Central memory CD8-positive, alpha-beta T cell (primary cell): Measurements from ENCODE around the gene HMGCLL1.

Source experiments
- ATAC-seq: fragments of 150-1000 bp; cut with Tn5 transposase; replicated peaks from 2 replicates; pipeline ENCODE4 v1.10.0; 2022; ENCODE audit warnings: mild to moderate bottlenecking, moderate FRiP score, moderate number of reproducible peaks; ENCODE audit not compliant: poor library complexity, severe bottlenecking; ENCODE audit errors: extremely low read depth
- DNase-seq, 2 donors: peaks; one replicate each; pipeline ENCODE4 v3.0.0; 2021; ENCODE audit warnings: low spot score in 2 of 2
- H3K27ac Mint-ChIP-seq: one replicate; pipeline ENCODE4 v1.8.0; 2022; ENCODE audit warnings: low read depth, mild to moderate bottlenecking, moderate library complexity, mixed read lengths
- H3K27me3 Mint-ChIP-seq: one replicate; pipeline ENCODE4 v1.8.0; 2022; ENCODE audit warnings: mixed read lengths
- H3K36me3 Mint-ChIP-seq: one replicate; pipeline ENCODE4 v1.8.0; 2022; ENCODE audit warnings: mild to moderate bottlenecking, moderate library complexity, mixed read lengths; ENCODE audit not compliant: insufficient read depth
- H3K4me1 Mint-ChIP-seq: one replicate; pipeline ENCODE4 v1.8.0; 2022; ENCODE audit warnings: mixed read lengths
- H3K4me3 Mint-ChIP-seq: one replicate; pipeline ENCODE4 v1.8.0; 2022; ENCODE audit warnings: mild to moderate bottlenecking, moderate library complexity, mixed read lengths
- H3K9me3 Mint-ChIP-seq: one replicate; pipeline ENCODE4 v1.8.0; 2022; ENCODE audit warnings: mixed read lengths

HMGCLL1 gene

GRCh38 chr6:55469951-55470366, 109.0 kb downstream of the HMGCLL1 start:
- no peaks in the 10 kb centered on the region for H3K4me1 Mint-ChIP-seq

DNA sequence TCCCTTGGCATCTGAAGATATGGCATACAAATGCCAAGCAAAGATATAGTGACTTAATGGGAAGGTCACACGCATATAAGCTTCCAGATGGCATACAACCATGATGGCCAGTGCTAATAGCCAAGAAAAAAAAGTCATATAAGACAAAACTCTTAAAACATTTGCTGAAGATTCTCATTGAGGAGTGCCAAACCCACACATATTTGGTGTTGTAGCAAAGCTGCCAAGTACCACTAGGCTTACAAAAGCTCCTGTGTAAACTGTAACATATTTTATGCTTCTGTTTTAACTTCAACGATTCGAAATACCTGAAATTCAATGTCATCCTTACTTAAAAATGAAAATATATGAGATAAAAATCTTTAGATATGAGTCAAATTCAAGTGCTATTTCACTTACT, 123.0 kb downstream of the HMGCLL1 start:
- Mint-ChIP-seq H3K36me3 (no peaks in the 10 kb centered on the region), H3K9me3 (peaks cover 9% of the 10 kb centered on the region), H3K4me3 (no peak overlapping the region), H3K27me3 (no peaks in the 10 kb centered on the region), H3K27ac (no peak overlapping the region), H3K4me1 (no peaks in the 10 kb centered on the region)
- DNase-seq, result no peak
- ATAC-seq, result no peak

More at GRCh38 chr6:55469951-55470366, 109.0 kb downstream of the HMGCLL1 start:
- Mint-ChIP-seq H3K4me3 (no peak overlapping the region), H3K27me3 (no peaks in the 10 kb centered on the region), H3K27ac (no peak overlapping the region), H3K36me3 (no peaks in the 10 kb centered on the region), H3K9me3 (peaks cover 28% of the 10 kb centered on the region)
- ATAC-seq (no peak), DNase-seq (no peak)

DNA sequence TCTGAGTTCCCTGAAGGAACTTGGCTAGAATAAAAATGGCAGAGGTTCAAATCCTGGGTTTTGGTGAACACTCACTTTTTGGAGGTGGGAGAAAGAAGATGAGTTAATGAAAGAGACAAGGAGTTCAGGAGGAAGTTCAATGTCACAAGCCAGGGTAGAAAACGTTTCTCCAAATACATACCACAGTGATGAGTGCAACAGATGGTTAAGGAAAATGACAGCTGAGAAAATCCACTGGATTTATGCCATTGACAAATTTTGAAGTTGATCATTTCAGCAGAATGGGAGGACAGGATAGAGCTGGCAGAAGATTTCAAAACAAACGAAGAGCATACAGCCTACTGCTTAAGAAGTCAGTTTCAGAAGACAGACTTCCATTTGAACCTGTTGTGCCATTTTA, 129.0 kb downstream of the HMGCLL1 start:
- no peak overlapping the region for H3K4me3 Mint-ChIP-seq
- H3K9me3 Mint-ChIP-seq, result peaks cover 17% of the 10 kb centered on the region
- ATAC-seq (no peak), DNase-seq (no peak)
- H3K27me3 Mint-ChIP-seq, result no peaks in the 10 kb centered on the region
- H3K36me3 Mint-ChIP-seq, result no peaks in the 10 kb centered on the region
- no peaks in the 10 kb centered on the region for H3K4me1 Mint-ChIP-seq
- no peak overlapping the region for H3K27ac Mint-ChIP-seq

DNA sequence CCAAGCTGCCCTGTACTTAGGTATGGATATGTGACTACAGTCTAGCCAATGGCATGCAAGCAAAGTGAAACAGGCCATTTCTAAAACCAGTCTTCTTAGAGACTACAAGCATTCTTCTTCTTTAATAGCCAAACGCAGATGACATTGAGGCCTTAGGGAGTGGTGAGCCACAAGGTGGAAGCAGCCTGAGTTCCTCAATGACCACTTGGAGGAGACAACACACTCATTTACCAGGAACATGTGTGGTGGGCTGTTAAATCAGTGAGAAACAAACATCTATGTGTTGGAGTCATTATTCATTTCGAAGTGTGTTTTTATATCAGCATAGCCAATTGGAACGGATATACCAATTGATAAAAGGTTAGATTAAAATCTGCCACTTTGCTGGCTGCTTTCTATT, 129.8 kb downstream of the HMGCLL1 start:
- Mint-ChIP-seq H3K27me3 (no peaks in the 10 kb centered on the region), H3K36me3 (no peaks in the 10 kb centered on the region), H3K4me3 (no peak overlapping the region), H3K9me3 (peaks cover 13% of the 10 kb centered on the region), H3K4me1 (no peaks in the 10 kb centered on the region), H3K27ac (no peak overlapping the region)
- ATAC-seq (no peak), DNase-seq (no peak)

GRCh38 chr6:55448451-55448850, 130.5 kb downstream of the HMGCLL1 start:
- no peaks in the 10 kb centered on the region for H3K36me3 Mint-ChIP-seq
- DNase-seq, result no peak

DNA sequence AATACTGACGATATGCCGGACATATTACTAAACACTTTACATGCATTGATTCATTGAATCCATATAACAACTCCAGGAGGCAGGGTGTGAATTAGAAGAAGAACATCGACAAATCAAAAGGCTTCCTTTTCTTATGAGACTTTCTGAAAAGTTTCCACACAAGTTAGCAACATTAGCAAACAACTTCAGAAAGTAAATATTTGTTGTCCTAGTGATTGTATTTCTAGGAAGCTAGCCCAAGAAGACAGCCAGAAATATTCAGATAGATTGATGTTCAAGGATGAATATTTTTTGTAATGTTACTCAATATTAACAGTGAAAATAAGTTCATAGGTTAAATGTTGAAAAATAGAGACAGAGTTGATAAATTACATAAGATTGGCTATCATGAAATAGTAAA, 131.1 kb downstream of the HMGCLL1 start:
- Mint-ChIP-seq H3K4me1 (no peaks in the 10 kb centered on the region), H3K27me3 (no peaks in the 10 kb centered on the region), H3K9me3 (peaks cover 12% of the 10 kb centered on the region), H3K27ac (no peak overlapping the region), H3K36me3 (no peaks in the 10 kb centered on the region), H3K4me3 (no peak overlapping the region)
- ATAC-seq (no peak), DNase-seq (no peak)

More at GRCh38 chr6:55448451-55448850, 130.5 kb downstream of the HMGCLL1 start:
- no peak for ATAC-seq
- Mint-ChIP-seq H3K27me3 (no peaks in the 10 kb centered on the region), H3K4me1 (no peaks in the 10 kb centered on the region), H3K4me3 (no peak overlapping the region), H3K9me3 (peaks cover 12% of the 10 kb centered on the region), H3K27ac (no peak overlapping the region)

- H3K4me1 Mint-ChIP-seq, result no peaks in the 10 kb centered on the region
- no peak for DNase-seq
Measured at GRCh38 chr6:55445648-55446204, 133.3 kb downstream of the HMGCLL1 start.

DNA sequence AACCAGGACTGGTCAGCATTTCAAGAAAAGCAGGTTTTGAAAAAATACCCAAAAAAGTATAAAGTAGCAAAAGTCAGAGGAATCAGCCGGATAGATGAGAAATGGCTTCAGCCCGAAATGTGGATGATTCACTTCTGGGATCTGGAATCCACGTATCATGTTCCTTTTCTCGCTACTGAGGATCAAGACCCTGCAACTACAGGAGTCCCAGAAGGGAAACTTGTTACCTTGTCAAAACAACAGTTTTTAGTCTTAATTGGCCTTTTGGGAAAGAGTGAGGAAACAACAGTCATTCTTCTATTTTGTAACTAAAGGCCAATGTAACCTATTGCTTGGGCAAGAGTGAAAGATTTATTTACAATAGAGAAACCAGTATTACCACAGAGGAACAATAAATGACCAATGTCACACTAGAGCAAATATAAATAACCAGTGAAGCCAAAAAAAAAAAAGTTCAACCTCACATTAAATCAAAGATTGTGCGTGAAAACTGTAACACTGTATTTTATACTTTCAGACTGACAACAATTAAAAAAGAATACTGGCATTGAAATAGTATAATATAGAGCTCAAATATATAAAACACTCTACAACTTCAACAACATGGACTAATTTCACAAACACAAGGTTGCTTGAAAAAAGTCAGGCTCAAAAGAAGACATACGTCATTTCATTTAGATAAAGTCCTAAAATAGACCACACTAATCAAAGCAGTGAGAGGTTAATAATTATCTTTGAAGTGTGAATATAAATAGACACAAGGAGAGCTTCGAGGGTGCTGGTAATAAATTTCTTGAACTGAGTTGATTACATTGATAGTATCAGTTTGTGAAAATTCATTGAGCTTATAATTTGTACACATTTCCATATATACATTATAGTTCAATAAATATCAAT, 135.5 kb downstream of the HMGCLL1 start:
- DNase-seq (no peak), ATAC-seq (no peak)
- Mint-ChIP-seq H3K4me1 (no peaks in the 10 kb centered on the region), H3K27me3 (no peaks in the 10 kb centered on the region), H3K27ac (no peak overlapping the region), H3K9me3 (peaks cover 13% of the 10 kb centered on the region), H3K4me3 (no peak overlapping the region), H3K36me3 (peaks cover 1% of the 10 kb centered on the region)

More at GRCh38 chr6:55445648-55446204, 133.3 kb downstream of the HMGCLL1 start:
- no peak overlapping the region for H3K27ac Mint-ChIP-seq
- peaks cover 12% of the 10 kb centered on the region for H3K9me3 Mint-ChIP-seq
- H3K4me3 Mint-ChIP-seq, result no peak overlapping the region
- ATAC-seq, result no peak
- no peaks in the 10 kb centered on the region for H3K36me3 Mint-ChIP-seq
- H3K27me3 Mint-ChIP-seq, result no peaks in the 10 kb centered on the region

- no peak for DNase-seq
- no peak for ATAC-seq
- H3K36me3 Mint-ChIP-seq, result peaks cover 1% of the 10 kb centered on the region
- no peak overlapping the region for H3K27ac Mint-ChIP-seq
- H3K9me3 Mint-ChIP-seq, result peaks cover 34% of the 10 kb centered on the region
- H3K4me1 Mint-ChIP-seq, result no peaks in the 10 kb centered on the region
- no peaks in the 10 kb centered on the region for H3K27me3 Mint-ChIP-seq
- no peak overlapping the region for H3K4me3 Mint-ChIP-seq
Measured at GRCh38 chr6:55438203-55438602, 140.8 kb downstream of the HMGCLL1 start.

GRCh38 chr6:55437141-55437540, 141.9 kb downstream of the HMGCLL1 start:
- Mint-ChIP-seq H3K27me3 (no peaks in the 10 kb centered on the region), H3K4me3 (no peak overlapping the region), H3K4me1 (no peaks in the 10 kb centered on the region), H3K36me3 (peaks cover 1% of the 10 kb centered on the region), H3K27ac (no peak overlapping the region), H3K9me3 (peaks cover 38% of the 10 kb centered on the region)
- ATAC-seq (no peak), DNase-seq (no peak)

- Mint-ChIP-seq H3K36me3 (no peaks in the 10 kb centered on the region), H3K4me1 (no peaks in the 10 kb centered on the region), H3K27me3 (no peaks in the 10 kb centered on the region), H3K9me3 (peaks cover 30% of the 10 kb centered on the region), H3K4me3 (no peak overlapping the region), H3K27ac (no peak overlapping the region)
- ATAC-seq (no peak), DNase-seq (no peak)
Measured at GRCh38 chr6:55433446-55434130, 145.4 kb downstream of the HMGCLL1 start.

DNA sequence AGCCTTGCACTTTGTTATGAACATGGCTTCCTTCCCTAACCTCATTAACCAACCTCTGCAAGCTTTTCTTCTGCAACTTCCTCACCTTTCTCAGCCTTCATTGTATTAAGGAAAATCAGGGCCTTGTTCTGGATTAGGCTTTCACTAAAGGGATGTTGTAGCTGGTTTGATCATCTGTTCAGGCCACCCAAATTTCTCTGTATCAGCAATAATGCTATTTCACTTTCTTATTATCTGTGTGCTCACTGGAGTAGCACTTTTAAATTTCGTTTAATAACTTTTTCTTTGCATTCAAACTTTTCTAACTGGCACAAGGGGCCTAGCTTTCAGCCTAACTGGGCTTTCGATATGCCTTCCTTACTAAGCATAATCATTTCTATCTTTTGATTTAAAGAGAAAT, 155.1 kb downstream of the HMGCLL1 start:
- H3K9me3 Mint-ChIP-seq, result peaks cover 17% of the 10 kb centered on the region
- ATAC-seq (no peak), DNase-seq (no peak)
- H3K4me3 Mint-ChIP-seq, result no peak overlapping the region
- no peak overlapping the region for H3K27ac Mint-ChIP-seq
- no peaks in the 10 kb centered on the region for H3K27me3 Mint-ChIP-seq
- no peaks in the 10 kb centered on the region for H3K36me3 Mint-ChIP-seq
- H3K4me1 Mint-ChIP-seq, result no peaks in the 10 kb centered on the region
